ENCODE data around the gene EIF2AK2.
"Not testable (repeated sequence)": the region's sequence is repeated elsewhere in the genome, so short reads cannot be mapped to it uniquely, and the experiment has no call there.

The EIF2AK2 gene

GRCh38 chr2:37156857-37157714 lies at the start of gene EIF2AK2:
Gene EIF2AK2 (minus strand): TSS chr2:37156980. CDS start chr2:37147806, 9,174 bp downstream.
- peak; percentile 54 to 73 (median 65) for DNase-seq (ENCODE audit: low read depth in 3 of 3)

DNA sequence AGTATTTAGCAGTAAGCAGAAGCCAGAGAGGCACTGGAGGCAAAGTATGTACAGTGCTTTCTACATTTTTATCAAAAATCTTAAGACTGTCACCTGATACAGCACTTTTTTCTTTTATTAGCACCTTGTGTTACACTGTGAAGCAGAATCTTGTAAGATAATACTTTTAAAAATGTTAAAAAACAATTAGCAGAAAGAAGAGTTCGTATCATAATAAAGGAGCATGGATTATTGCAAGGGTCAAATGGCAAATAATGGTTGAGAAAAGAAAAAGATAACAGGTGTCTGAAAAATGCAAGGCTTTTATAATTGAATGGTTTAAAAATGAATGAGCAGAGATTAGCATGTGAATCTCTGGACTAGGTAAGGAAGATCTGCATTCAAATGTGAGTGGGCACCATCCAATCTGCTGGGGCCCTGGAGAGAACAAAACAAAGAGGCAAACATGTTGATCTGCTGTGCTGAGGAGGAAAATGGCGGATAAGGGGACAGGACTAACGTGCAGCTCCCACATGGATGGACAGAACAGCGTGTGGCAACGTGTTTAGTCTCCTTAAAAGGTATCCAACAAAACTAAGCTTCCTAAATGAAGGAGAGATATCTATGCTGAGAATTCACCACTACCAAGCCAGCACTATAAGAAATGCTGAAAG lies 49.0 kb upstream of the EIF2AK2 start:
- DNase-seq (ENCODE audit: low read depth in 3 of 3) = no peak

DNA sequence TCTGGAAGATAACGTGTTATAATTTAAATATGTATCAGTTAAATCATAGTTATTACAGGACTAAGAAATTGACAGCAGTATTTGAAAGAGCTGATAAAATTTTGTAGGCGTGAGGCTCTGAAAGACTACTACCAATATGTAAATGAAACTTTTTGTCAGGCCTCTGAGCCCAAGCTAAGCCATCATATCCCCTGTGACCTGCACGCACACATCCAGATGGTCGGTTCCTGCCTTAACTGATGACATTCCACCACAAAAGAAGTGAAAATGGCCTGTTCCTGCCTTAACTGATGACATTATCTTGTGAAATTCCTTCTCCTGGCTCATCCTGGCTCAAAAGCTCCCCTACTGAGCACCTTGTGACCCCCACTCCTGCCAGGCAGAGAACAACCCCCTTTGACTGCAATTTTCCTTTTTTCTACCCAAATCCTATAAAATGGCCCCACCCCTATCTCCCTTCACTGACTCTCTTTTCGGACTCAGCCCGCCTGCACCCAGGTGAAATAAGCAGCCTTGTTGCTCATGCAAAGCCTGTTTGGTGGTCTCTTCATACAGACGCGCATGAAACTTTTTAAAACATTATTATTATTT lies 48.4 kb upstream of the EIF2AK2 start:
- not testable (repeated sequence) for DNase-seq (ENCODE audit: low read depth in 3 of 3)

- no peak for DNase-seq (ENCODE audit: low read depth in 3 of 3)
These were observed 46.9 kb upstream of the EIF2AK2 start for GRCh38 chr2:37203708-37204107.

DNA sequence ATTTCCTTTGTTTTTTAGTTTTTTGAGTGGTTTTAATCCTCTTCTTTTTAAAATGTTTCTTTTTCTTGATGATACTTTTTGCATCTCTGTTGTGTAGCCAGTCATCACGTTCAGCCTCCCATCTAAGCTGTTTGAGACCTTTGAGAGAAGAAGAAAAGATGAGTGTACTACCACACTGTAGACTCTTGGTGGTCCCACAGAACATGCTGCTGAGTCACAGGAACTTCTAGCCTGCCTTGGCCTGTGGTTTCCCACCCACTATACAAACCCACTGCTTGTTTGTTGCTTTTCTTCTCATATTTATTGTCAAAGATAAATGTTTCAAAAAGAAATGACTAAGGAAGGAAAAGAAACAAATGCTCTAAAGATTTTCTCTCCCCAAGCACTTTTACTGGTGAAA lies 45.0 kb upstream of the EIF2AK2 start:
- peak in 1 of 3 donors; percentile 8 for DNase-seq (ENCODE audit: low read depth in 3 of 3)

- DNase-seq (ENCODE audit: low read depth in 3 of 3) = no peak
These were observed 44.4 kb upstream of the EIF2AK2 start for GRCh38 chr2:37201208-37201607.

DNA sequence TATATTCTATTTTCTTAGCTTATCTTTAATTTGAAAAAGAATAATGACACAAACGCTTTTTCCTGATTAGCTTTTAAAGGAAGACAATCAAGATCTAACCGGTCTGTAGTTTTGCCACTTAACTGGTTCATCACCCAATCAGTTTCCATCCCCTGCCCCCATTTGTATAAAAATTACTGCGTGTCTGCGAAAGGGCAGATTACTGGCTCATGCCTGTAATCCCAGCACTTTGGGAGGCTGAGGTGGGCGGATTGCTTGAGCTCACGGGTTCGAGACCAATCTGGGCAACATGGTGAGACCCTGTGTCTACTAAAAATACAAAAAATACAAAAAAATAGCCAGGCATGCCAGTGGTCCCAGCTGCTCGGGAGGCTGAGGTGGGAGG lies 41.9 kb upstream of the EIF2AK2 start:
- no peak for DNase-seq (ENCODE audit: low read depth in 3 of 3)

DNA sequence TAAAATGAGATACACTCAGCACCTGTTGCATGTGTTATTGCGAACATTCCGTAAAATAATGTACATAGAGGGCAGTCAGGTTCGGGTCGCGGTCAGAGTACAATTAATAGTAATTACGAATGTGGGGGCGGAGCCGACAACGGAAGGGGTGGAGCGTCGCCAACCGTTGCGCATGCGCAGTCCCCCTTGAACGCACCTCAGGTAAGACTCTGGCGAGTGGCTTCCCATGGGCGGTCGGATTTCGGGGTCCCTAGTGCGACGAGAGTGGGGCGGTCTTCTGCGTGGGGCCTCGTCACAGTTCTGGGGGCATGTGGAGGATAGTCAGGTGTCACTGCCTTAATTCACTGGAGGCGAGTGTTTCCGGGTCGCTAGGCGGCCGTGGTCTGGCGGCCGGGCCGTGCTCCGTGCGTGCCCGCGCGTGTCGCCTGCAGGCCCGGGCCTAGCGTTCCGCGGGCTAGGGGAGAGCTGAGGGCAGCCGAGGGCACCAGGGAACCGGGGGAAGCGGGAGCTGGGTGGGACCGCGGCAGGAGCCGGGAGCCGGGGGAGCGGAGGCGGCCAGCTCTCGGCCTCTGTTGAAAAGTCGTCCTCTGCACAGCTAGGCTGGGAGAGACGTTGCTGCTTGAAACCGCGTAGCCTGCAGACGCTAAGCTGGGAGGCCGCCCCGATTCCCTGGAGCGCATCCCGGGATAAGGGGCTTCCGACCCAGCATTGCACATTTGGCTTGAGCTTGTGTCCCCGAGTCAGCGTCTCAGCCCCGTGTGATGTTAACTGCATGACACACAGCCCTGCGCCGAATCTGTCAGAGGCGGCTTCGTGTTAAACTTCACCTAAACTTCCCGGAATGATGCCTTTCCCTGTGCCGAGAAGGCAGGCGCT lies 39.8 kb upstream of the EIF2AK2 start, which contains the start of gene CEBPZOS:
CEBPZOS (plus strand) TSS at position 177 of the 876 bp plus-strand sequence. CDS start 3,209 bp downstream, outside the sequence.
- DNase-seq (ENCODE audit: low read depth in 3 of 3) = peak; percentile 79 to 86 (median 83)

GRCh38 chr2:37195862-37196319 lies 39.1 kb upstream of the EIF2AK2 start:
- not testable (repeated sequence) for DNase-seq (ENCODE audit: low read depth in 3 of 3)

DNA sequence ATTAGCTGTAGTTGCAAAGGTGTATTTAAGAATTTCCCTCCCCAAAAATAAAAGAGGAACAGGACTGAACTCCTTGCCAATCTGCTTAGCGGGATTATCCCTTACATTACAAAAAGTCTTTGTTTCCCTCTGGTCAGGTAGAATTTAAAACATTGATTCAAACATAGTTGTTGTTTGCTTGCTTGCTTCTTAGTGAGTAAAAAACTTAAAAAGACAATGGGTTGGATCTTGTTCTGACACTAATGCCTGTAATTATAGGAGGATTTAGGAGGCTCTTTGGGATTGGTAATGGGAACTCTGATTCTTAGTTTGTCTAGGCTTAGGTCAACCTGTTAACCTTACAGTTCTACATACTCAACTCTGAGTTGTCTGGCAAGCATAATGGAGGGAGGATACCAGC lies 35.8 kb upstream of the EIF2AK2 start:
- no peak for DNase-seq (ENCODE audit: low read depth in 3 of 3)

DNA sequence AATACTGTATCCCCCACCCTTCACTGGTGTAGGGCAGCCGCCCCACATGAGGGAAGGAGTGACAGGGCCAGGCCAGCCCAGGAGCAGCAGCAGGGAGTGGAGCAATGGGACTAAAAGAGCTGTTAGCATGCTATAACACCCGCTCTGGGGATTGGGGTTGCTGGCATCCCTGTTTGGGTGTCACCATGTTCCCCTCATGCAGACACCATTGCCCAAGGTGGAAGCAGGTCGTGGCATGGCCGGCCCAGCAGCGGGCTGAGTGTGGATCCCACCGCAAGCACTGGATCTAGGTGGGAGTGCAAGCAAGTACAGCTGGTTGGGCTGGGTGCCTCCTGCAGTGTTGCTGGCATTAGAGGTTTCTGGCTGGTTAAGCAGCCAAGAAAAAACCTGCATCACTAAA lies 35.0 kb upstream of the EIF2AK2 start:
- no peak for DNase-seq (ENCODE audit: low read depth in 3 of 3)

DNA sequence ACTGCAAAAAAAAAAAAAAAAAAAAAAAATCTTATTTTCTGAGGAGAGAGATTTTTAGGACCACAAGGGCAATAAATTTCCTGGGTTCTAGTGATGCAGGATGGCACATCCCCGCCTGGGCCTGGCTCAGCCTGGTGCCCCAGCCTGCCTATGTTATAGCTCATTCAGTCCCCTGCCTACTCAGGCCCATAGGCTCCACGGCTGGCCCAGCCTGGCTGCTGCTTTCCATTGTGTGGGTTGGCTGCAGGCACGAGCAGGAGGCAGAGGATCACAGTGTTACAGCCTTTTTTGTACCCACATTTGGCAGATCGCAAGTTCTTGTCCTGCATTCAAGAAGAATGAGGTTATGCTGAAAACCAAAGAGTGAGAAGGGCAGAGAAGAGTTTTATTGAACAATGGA lies 34.5 kb upstream of the EIF2AK2 start:
- no peak for DNase-seq (ENCODE audit: low read depth in 3 of 3)

- DNase-seq (ENCODE audit: low read depth in 3 of 3) = no peak
These were observed 33.5 kb upstream of the EIF2AK2 start for GRCh38 chr2:37190290-37190689.

- DNase-seq (ENCODE audit: low read depth in 3 of 3) = no peak
These were observed 32.8 kb upstream of the EIF2AK2 start for GRCh38 chr2:37189452-37190153.

DNA sequence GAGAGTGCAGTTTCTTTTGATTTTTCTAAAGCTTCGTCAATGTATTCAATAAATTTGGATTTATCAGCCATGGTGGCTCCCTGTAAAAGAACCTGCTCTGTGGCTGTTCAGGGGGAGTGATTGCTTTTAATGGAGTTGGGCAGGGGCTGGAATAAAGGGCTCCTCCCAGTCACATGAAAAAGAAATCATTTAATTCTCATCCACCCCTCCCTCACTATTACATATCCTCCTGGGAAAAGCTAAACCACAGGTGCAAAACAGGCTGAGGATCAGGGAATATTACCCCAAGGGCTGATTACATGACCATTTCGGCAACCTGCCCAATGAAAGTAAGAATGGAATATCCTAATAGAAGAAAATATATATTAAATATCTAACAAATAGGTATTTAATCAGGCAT lies 31.8 kb upstream of the EIF2AK2 start, which contains the start of gene SULT6B1:
SULT6B1 (minus strand) TSS at position 101 of the 400 bp plus-strand sequence; CDS start at position 71, 30 bp downstream.
- no peak for DNase-seq (ENCODE audit: low read depth in 3 of 3)

- DNase-seq (ENCODE audit: low read depth in 3 of 3) = no peak
These were observed 25.2 kb upstream of the EIF2AK2 start for GRCh38 chr2:37181726-37182684.

DNA sequence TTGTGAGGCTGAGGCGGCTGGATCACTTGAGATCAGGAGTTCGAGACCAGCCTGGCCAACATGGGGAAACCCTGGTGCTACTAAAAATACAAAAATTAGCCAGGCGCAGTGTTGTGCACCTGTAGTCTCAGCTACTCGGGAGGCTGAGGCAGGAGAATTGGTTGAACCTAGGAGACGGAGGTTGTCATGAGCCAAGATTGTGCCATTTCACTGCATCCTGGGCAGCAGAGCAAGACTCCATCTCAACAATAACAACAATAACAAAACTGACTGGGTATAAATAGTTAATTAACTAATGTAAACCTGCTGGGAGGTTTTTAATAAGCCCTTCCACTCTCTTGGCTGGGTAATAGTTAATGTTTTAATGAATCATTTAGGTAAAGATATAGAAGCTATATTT lies 23.9 kb upstream of the EIF2AK2 start:
- no peak for DNase-seq (ENCODE audit: low read depth in 3 of 3)

DNA sequence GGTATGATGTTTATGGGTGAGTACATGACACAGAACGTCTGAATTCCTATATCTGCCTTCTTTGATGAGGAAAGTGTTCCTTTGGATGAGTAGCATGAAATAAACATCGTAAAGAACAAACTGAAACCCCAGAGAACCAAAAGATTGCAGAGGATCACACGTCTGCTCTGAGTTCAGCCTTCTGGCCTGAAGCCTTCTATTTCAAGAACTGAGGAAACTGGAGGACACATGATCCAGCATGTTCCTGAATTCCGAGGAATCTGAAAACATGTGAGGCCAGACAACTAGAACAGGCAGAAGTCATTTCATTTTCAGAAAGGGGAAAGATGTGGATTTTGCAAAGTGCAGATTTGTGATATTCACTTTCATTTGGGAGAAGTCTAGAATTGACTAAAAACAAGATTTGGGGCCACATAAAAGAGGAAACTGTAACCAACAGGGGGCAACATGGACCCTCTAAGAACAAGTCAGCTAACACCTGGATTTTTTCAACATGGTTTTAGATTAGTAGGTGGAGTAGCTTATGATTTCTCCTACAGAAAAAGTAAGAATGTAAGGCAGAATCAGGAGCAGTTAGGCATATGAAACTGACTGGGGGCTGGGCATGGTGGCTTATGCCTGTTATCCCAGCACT lies 23.3 kb upstream of the EIF2AK2 start:
- no peak for DNase-seq (ENCODE audit: low read depth in 3 of 3)

- no peak for DNase-seq (ENCODE audit: low read depth in 3 of 3)
These were observed 17.0 kb upstream of the EIF2AK2 start for GRCh38 chr2:37173741-37174140.

Measured in stimulated activated CD4-positive, alpha-beta T cell treated with anti-CD3 and anti-CD28 coated beads, TNF-alpha, amount 100 ng/mL, for 48 hours (primary cell).